Neural cell (in vitro differentiated cells): Measurements from ENCODE around the gene CADM3. TPM values are rescaled to one million over a fixed set of nuclear protein-coding genes. Genes with fewer than 3 reads are reported as not detected.

ENCODE experiments used
- H2AFZ ChIP-seq: fragments of 200-600, 300-800 bp; sonication (generic), shearing (Covaris generic); 2 replicates; pipeline ENCODE4 v1.6.0; 2014; ENCODE audit warnings: low read depth, mild to moderate bottlenecking, antibody characterized with exemption, low read length, moderate library complexity
- H3F3A ChIP-seq: fragments of 200-600 bp; shearing (Covaris generic); 2 replicates; pipeline ENCODE4 v1.6.1; 2016; ENCODE audit warnings: mild to moderate bottlenecking, moderate library complexity, mixed read lengths, antibody characterized with exemption, low read length; ENCODE audit not compliant: insufficient read depth, poor library complexity, severe bottlenecking
- H3K27ac ChIP-seq: fragments of 200-600, 300-800 bp; sonication (generic), shearing (Covaris generic); 2 replicates; pipeline ENCODE4 v1.5.1; 2014; ENCODE audit warnings: mild to moderate bottlenecking, low read length, moderate library complexity
- H3K27me3 ChIP-seq: fragments of 300-800, 200-600 bp; sonication (generic), shearing (Covaris generic); 2 replicates; pipeline ENCODE4 v1.6.0; 2014; ENCODE audit warnings: mild to moderate bottlenecking, low read depth, low read length, moderate library complexity; ENCODE audit not compliant: insufficient read depth
- H3K36me3 ChIP-seq: fragments of 300-800, 200-600 bp; sonication (generic), shearing (Covaris generic); 2 replicates; pipeline ENCODE4 v1.5.1; 2014; ENCODE audit warnings: mild to moderate bottlenecking, antibody characterized with exemption, low read length, moderate library complexity; ENCODE audit not compliant: insufficient read depth
- H3K4me2 ChIP-seq: fragments of 300-800, 200-600 bp; sonication (generic), shearing (Covaris generic); 2 replicates; pipeline ENCODE4 v1.6.0; 2014; ENCODE audit warnings: mild to moderate bottlenecking, low read length
- H3K4me3 ChIP-seq: fragments of 300-800, 200-600 bp; sonication (generic), shearing (Covaris generic); 2 replicates; pipeline ENCODE4 v1.5.1; 2014; ENCODE audit warnings: mild to moderate bottlenecking, low read length, moderate library complexity
- H3K79me2 ChIP-seq: fragments of 200-600 bp; shearing (Covaris generic); replicated peaks from 2 replicates; pipeline ENCODE4 v1.6.0; 2014; ENCODE audit warnings: mild to moderate bottlenecking, low read length, moderate library complexity; ENCODE audit not compliant: insufficient read depth
- H3K9ac ChIP-seq: fragments of 300-800, 200-600 bp; sonication (generic), shearing (Covaris generic); 2 replicates; pipeline ENCODE4 v1.6.1; 2016; ENCODE audit warnings: mild to moderate bottlenecking, low read length, mixed read lengths
- H3K9me2 ChIP-seq: fragments of 200-600 bp; shearing (Covaris generic); 2 replicates; pipeline ENCODE4 v1.6.1; 2016; ENCODE audit warnings: mild to moderate bottlenecking, low read length, mixed read lengths; ENCODE audit not compliant: insufficient read depth
- H3K9me3 ChIP-seq: fragments of 200-600, 300-800 bp; sonication (generic), shearing (Covaris generic); 2 replicates; pipeline ENCODE4 v1.6.1; 2016; ENCODE audit warnings: mild to moderate bottlenecking, mixed run types, low read length, moderate library complexity, mixed read lengths
- H4K20me1 ChIP-seq: fragments of 200-600 bp; shearing (Covaris generic); 2 replicates; pipeline ENCODE4 v1.6.1; 2016; ENCODE audit warnings: mild to moderate bottlenecking, mixed run types; ENCODE audit not compliant: insufficient read depth
- EP300 ChIP-seq: fragments of 450-650 bp; conservative IDR thresholded peaks from 2 replicates; pipeline ENCODE4 v1.6.1; 2014; ENCODE audit warnings: antibody characterized with exemption, mild to moderate bottlenecking, moderate library complexity; ENCODE audit not compliant: poor library complexity, severe bottlenecking
- EZH2 ChIP-seq: fragments of 200-600, 300-800 bp; shearing (Covaris generic), sonication (generic); IDR thresholded peaks from 2 replicates; pipeline ENCODE4 v1.6.1; 2014; ENCODE audit warnings: antibody characterized with exemption, low read length, borderline replicate concordance, mild to moderate bottlenecking; ENCODE audit not compliant: insufficient read depth, poor library complexity, severe bottlenecking
- MXI1 ChIP-seq: fragments of 450-650 bp; conservative IDR thresholded peaks from 2 replicates; pipeline ENCODE4 v1.6.1; 2014; ENCODE audit warnings: antibody characterized with exemption, mild to moderate bottlenecking; ENCODE audit not compliant: poor library complexity, severe bottlenecking
- POLR2AphosphoS5 ChIP-seq: IDR thresholded peaks from 2 replicates; pipeline ENCODE4 v1.6.1; 2012
- RAD21 ChIP-seq: fragments of 450-650 bp; conservative IDR thresholded peaks from 2 replicates; pipeline ENCODE4 v1.6.1; 2014; ENCODE audit warnings: antibody characterized with exemption, mild to moderate bottlenecking, moderate library complexity
- SMC3 ChIP-seq: fragments of 450-650 bp; conservative IDR thresholded peaks from 2 replicates; pipeline ENCODE4 v1.6.1; 2014; ENCODE audit warnings: antibody characterized with exemption, mild to moderate bottlenecking, moderate library complexity; ENCODE audit not compliant: poor library complexity
- TAF1 ChIP-seq: IDR thresholded peaks from 2 replicates; pipeline ENCODE4 v1.6.1; 2012; ENCODE audit warnings: low read depth
- polyA plus RNA-seq: library from polyadenylated mRNA; depleted of rRNA; stranded (reverse); fragments of >200 nt; gene quantifications from 2 replicates; pipeline ENCODE4 v1.2.3, GENCODE V29; 2014
- TF ChIP-seq, protein P1 (sequence below): IDR thresholded peaks from 2 replicates; pipeline ENCODE4 v1.6.1; 2012; ENCODE audit warnings: borderline replicate concordance
- TF ChIP-seq, protein P2 (sequence below): fragments of 450-650 bp; IDR thresholded peaks from 2 replicates; pipeline ENCODE4 v1.5.1; 2014; ENCODE audit warnings: antibody characterized with exemption, mild to moderate bottlenecking, moderate library complexity; ENCODE audit not compliant: poor library complexity, severe bottlenecking

The CADM3 gene
- polyA plus RNA-seq, 1 donor from 2014 or later = 81.7 TPM

DNA sequence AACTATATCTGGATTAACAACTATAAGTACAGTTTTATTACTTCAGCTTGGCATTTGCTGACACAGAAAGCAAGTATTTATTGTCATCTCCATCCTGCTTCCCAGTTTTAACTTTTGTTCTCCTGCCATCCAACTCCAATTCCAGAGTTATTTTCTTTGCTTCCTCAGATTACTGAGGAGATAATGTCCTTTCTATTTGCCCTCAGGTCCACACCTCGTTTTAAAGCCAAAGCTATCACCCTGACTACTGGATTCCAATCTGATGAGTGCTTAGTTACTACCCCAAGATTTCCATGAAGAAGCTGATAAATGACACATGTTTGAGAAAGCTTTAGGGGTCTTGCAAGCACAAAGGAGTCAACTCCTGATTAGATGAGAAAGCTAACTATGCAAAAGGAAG, 58.5 kb downstream of the CADM3 start:
- H3F3A ChIP-seq = no peaks in the 10 kb centered on the region
- H4K20me1 ChIP-seq = no peaks in the 10 kb centered on the region
- no peak overlapping the region for H3K27ac ChIP-seq
- TF ChIP-seq POLR2AphosphoS5 (no peak), EZH2 (no peak), MXI1 (no peak), EP300 (no peak)
- TF ChIP-seq, protein P1, sequence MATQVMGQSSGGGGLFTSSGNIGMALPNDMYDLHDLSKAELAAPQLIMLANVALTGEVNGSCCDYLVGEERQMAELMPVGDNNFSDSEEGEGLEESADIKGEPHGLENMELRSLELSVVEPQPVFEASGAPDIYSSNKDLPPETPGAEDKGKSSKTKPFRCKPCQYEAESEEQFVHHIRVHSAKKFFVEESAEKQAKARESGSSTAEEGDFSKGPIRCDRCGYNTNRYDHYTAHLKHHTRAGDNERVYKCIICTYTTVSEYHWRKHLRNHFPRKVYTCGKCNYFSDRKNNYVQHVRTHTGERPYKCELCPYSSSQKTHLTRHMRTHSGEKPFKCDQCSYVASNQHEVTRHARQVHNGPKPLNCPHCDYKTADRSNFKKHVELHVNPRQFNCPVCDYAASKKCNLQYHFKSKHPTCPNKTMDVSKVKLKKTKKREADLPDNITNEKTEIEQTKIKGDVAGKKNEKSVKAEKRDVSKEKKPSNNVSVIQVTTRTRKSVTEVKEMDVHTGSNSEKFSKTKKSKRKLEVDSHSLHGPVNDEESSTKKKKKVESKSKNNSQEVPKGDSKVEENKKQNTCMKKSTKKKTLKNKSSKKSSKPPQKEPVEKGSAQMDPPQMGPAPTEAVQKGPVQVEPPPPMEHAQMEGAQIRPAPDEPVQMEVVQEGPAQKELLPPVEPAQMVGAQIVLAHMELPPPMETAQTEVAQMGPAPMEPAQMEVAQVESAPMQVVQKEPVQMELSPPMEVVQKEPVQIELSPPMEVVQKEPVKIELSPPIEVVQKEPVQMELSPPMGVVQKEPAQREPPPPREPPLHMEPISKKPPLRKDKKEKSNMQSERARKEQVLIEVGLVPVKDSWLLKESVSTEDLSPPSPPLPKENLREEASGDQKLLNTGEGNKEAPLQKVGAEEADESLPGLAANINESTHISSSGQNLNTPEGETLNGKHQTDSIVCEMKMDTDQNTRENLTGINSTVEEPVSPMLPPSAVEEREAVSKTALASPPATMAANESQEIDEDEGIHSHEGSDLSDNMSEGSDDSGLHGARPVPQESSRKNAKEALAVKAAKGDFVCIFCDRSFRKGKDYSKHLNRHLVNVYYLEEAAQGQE = no peak
- H3K4me2 ChIP-seq = no peak overlapping the region
- H3K79me2 ChIP-seq = no peaks in the 10 kb centered on the region
- H3K9me2 ChIP-seq = no peaks in the 10 kb centered on the region
- H3K9me3 ChIP-seq = no peaks in the 10 kb centered on the region
- H3K36me3 ChIP-seq = no peaks in the 10 kb centered on the region
- no peak overlapping the region for H3K9ac ChIP-seq
- H3K4me3 ChIP-seq = no peak overlapping the region
- no peaks in the 10 kb centered on the region for H3K27me3 ChIP-seq
- H2AFZ ChIP-seq = no peak overlapping the region

DNA sequence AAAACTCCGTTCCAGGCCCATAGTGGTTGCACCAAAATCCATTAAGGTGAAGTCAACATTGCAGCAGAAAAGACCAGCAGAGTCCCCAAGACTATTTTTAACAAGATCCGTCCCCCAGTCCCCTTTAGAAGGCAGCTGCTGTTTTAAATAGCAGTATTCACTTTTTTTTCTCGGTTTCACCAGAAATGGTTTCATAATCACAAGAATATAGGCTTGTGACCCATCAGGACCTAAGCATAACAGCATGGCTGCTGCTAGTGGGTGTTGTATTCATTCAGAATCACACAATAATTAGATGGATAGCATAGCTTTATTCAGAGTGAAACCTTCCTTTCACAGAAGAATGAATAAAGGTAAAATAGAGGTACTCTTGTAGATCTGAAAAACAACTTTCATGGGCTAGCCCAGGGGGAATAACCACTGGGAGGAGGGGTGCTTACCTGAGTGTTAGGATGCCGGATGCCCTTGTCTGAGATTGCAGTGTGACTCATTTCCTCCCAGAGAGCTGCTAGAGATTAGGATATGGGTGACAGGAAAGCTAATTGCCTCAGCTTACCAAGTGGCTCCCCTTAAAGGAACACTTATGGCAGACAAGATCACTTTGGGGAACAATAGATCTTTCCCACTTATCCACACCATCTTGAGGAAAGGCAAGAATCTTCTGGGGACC, 68.3 kb downstream of the CADM3 start:
- Histone ChIP-seq H3K36me3 (no peaks in the 10 kb centered on the region), H3K27me3 (no peaks in the 10 kb centered on the region), H3K27ac (no peak overlapping the region), H3K79me2 (no peaks in the 10 kb centered on the region), H3K4me2 (no peak overlapping the region), H4K20me1 (no peaks in the 10 kb centered on the region), H3K9ac (no peak overlapping the region), H3K4me3 (no peak overlapping the region), H3F3A (no peaks in the 10 kb centered on the region), H2AFZ (no peak overlapping the region), H3K9me3 (no peaks in the 10 kb centered on the region), H3K9me2 (no peaks in the 10 kb centered on the region)
- TF ChIP-seq EP300 (no peak), MXI1 (no peak), EZH2 (no peak), TAF1 (no peak), POLR2AphosphoS5 (no peak), SMC3 (no peak), RAD21 (no peak)
- TF ChIP-seq, protein P1 = no peak
- TF ChIP-seq, protein P2, sequence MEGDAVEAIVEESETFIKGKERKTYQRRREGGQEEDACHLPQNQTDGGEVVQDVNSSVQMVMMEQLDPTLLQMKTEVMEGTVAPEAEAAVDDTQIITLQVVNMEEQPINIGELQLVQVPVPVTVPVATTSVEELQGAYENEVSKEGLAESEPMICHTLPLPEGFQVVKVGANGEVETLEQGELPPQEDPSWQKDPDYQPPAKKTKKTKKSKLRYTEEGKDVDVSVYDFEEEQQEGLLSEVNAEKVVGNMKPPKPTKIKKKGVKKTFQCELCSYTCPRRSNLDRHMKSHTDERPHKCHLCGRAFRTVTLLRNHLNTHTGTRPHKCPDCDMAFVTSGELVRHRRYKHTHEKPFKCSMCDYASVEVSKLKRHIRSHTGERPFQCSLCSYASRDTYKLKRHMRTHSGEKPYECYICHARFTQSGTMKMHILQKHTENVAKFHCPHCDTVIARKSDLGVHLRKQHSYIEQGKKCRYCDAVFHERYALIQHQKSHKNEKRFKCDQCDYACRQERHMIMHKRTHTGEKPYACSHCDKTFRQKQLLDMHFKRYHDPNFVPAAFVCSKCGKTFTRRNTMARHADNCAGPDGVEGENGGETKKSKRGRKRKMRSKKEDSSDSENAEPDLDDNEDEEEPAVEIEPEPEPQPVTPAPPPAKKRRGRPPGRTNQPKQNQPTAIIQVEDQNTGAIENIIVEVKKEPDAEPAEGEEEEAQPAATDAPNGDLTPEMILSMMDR = no peak
